RWPE2 (cell line): ENCODE measurements around the gene DRAP1.

Source experiments
- ATAC-seq: fragments of 200-7000 bp; cut with Tn5 transposase; 3 replicates; pipeline ENCODE4 v1.9.1; 2021; ENCODE audit warnings: low read depth
- DNase-seq: peaks from one replicate; pipeline ENCODE4 v3.0.0-alpha.2; 2020; ENCODE audit warnings: low spot score
- H3K27ac ChIP-seq: fragments of 450-650 bp; 2 replicates; pipeline ENCODE4 v1.5.1; 2017; ENCODE audit warnings: mild to moderate bottlenecking; ENCODE audit not compliant: poor library complexity, severe bottlenecking
- H3K27me3 ChIP-seq: fragments of 250-450 bp; sonication (Bioruptor Pico); 2 replicates; pipeline ENCODE4 v1.5.1; 2021; ENCODE audit warnings: mild to moderate bottlenecking, moderate library complexity; ENCODE audit not compliant: insufficient read depth, poor library complexity, severe bottlenecking
- H3K36me3 ChIP-seq: fragments of 250-450 bp; sonication (Bioruptor Pico); 2 replicates; pipeline ENCODE4 v1.5.1; 2020; ENCODE audit warnings: low read depth, mild to moderate bottlenecking, moderate library complexity
- H3K4me1 ChIP-seq: fragments of 250-450 bp; sonication (Bioruptor Pico); 2 replicates; pipeline ENCODE4 v1.5.1; 2021; ENCODE audit warnings: mild to moderate bottlenecking, moderate library complexity; ENCODE audit not compliant: insufficient read depth, poor library complexity, severe bottlenecking
- H3K4me3 ChIP-seq: fragments of 250-450 bp; sonication (Bioruptor Pico); 2 replicates; pipeline ENCODE4 v1.5.1; 2021; ENCODE audit warnings: mild to moderate bottlenecking, moderate library complexity; ENCODE audit not compliant: severe bottlenecking
- H3K9me3 ChIP-seq: fragments of 250-450 bp; sonication (Bioruptor Pico); 2 replicates; pipeline ENCODE4 v1.5.1; 2021; ENCODE audit warnings: mild to moderate bottlenecking, moderate library complexity; ENCODE audit not compliant: severe bottlenecking
- CTCF ChIP-seq: fragments of 450-650 bp; IDR thresholded peaks from one replicate; pipeline ENCODE4 v1.5.1; 2017; ENCODE audit warnings: mild to moderate bottlenecking, moderate library complexity; ENCODE audit not compliant: poor library complexity, severe bottlenecking

The DRAP1 gene

DNA sequence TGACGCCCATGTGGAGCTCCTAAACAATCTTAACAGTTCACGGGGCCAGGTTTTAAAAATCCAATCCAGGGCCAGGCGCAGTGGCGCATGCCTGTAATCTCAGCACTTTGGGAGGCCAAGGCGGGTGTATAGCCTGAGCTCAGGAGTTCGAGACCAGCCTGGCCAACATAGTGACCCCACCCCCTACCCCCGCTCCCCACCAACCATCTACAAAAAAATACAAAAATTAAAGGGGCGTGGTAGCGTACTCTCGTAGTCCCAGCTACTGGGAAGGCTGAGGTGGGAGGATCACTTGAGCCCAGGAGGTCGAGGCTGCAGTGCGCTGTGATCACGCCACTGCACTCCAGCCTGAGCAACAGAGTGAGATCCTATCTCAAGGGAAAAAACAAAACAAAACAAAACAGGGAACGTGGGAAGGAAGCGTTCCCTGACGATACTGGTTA lies 41.6 kb downstream of the DRAP1 start:
- Histone ChIP-seq H3K4me1 (peaks cover 6% of the 10 kb centered on the region), H3K36me3 (peaks cover 23% of the 10 kb centered on the region), H3K27me3 (no peaks in the 10 kb centered on the region), H3K27ac (peak overlapping the region; percentile 45), H3K9me3 (no peaks in the 10 kb centered on the region), H3K4me3 (peak overlapping the region; percentile 91)
- ATAC-seq (no peak; the same call in 2 of the 3 replicates), DNase-seq (no peak)
- TF ChIP-seq CTCF: no peak

DNA sequence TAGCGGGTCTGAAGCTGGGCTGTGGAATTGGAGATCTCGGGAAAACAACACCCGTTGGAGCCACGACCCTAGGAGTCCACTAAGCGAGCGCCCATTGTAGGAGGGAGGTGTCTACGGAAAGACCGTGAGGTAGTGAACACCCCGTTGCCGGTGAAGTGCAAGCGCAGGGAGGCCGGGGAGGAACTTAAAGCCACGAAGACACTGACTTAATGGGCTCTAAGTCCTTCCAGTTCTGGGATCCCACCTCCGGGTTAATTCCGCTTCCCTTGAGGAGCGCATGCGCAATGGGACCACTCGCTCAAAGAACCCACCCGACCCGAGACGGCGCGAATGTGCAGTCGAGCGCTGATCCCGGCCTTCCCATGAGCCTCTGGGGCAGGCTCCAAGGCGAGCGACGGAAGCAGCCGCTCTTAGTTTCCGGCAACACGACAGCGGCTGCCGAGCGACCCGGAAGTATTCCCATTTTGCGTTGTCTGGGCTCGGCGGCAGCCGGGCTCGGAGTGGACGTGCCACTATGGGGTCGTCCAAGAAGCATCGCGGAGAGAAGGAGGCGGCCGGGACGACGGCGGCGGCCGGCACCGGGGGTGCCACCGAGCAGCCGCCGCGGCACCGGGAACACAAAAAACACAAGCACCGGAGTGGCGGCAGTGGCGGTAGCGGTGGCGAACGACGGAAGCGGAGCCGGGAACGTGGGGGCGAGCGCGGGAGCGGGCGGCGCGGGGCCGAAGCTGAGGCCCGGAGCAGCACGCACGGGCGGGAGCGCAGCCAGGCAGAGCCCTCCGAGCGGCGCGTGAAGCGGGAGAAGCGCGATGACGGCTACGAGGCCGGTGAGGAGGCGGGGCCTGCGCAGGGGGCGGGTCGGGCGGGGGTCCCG lies 42.3 kb downstream of the DRAP1 start, which contains the start of gene SART1:
TSS of gene SART1 (plus strand) at position 468 of the 874 bp plus-strand sequence. CDS start at position 515, 47 bp downstream.
- TF ChIP-seq CTCF: no peak
- peaks cover 6% of the 10 kb centered on the region for H3K4me1 ChIP-seq

DNA sequence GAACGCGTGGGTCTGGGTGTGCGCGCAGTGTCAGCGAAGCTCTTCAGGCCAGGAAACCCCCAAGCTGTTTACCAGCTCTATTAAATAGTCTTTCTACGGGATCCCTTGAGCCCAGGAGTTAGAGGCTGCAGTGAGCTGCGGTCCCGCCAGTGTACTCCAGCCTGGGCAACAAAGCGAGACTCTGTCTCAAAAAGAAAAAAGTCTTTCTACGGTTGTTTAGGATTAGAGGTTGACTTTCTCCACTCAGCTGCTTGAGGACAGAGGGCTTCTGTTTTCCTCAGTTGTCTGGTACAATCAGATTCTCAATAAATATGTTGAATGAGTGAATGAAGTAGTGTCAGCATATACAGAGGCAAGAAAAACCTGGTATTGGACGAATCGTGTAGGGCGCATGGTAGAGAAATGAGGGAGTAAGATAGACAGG lies 42.9 kb downstream of the DRAP1 start:
- H3K36me3 ChIP-seq: peaks cover 36% of the 10 kb centered on the region
- TF ChIP-seq CTCF: no peak
- no peaks in the 10 kb centered on the region for H3K9me3 ChIP-seq
- DNase-seq (no peak), ATAC-seq (no peak)
- H3K4me1 ChIP-seq: peaks cover 6% of the 10 kb centered on the region
- H3K27ac ChIP-seq: peak overlapping the region; percentile 45
- H3K4me3 ChIP-seq: peak overlapping the region; percentile 91
- H3K27me3 ChIP-seq: no peaks in the 10 kb centered on the region

More for the DNA sequence above, 42.3 kb downstream of the DRAP1 start, which contains the start of gene SART1:
- peak; percentile 97 for DNase-seq
- H3K4me3 ChIP-seq: peak within 1 kb of the TSS; percentile 91
- peaks cover 29% of the 10 kb centered on the region for H3K36me3 ChIP-seq
- no peaks in the 10 kb centered on the region for H3K27me3 ChIP-seq
- peak; percentile 93 for ATAC-seq
- no peaks in the 10 kb centered on the region for H3K9me3 ChIP-seq
- peak within 1 kb of the TSS; percentile 45 for H3K27ac ChIP-seq

- TF ChIP-seq CTCF: no peak
- no peak for DNase-seq
- Histone ChIP-seq H3K4me3 (no peak overlapping the region), H3K9me3 (no peaks in the 10 kb centered on the region), H3K4me1 (peaks cover 6% of the 10 kb centered on the region), H3K36me3 (peaks cover 54% of the 10 kb centered on the region), H3K27ac (no peak overlapping the region), H3K27me3 (no peaks in the 10 kb centered on the region)
- ATAC-seq: no peak
These were observed 45.7 kb downstream of the DRAP1 start for GRCh38 chr11:65964906-65965305.
